Endodermal cell (in vitro differentiated cells): Measurements from ENCODE around the gene GINS1. TPM values are rescaled to one million over a fixed set of nuclear protein-coding genes. Genes with fewer than 3 reads are reported as not detected.

Experiments used
- DNase-seq: peaks from one replicate; pipeline ENCODE4 v3.0.0-alpha.2; 2017
- H3K27ac ChIP-seq: 2 replicates; pipeline ENCODE4 v1.5.1; 2013; ENCODE audit warnings: mild to moderate bottlenecking, low read depth, low read length, moderate library complexity
- H3K27me3 ChIP-seq: 2 replicates; pipeline ENCODE4 v1.6.1; 2013; ENCODE audit warnings: mild to moderate bottlenecking, low read length, moderate library complexity; ENCODE audit not compliant: insufficient read depth, control insufficient read depth, poor library complexity, severe bottlenecking
- H3K36me3 ChIP-seq: 2 replicates; pipeline ENCODE4 v1.7.0; 2013; ENCODE audit warnings: mild to moderate bottlenecking, low read length, moderate library complexity; ENCODE audit not compliant: control insufficient read depth, insufficient read depth
- H3K4me1 ChIP-seq: one replicate; pipeline ENCODE4 v1.7.0; 2013; ENCODE audit warnings: low read length; ENCODE audit not compliant: control insufficient read depth, insufficient read depth
- H3K4me3 ChIP-seq: 2 replicates; pipeline ENCODE4 v1.5.1; 2013; ENCODE audit warnings: mild to moderate bottlenecking, low read length, moderate library complexity
- H3K9ac ChIP-seq: 2 replicates; pipeline ENCODE4 v1.6.1; 2013; ENCODE audit warnings: mild to moderate bottlenecking, low read length, moderate library complexity; ENCODE audit not compliant: poor library complexity, severe bottlenecking; ENCODE audit errors: extremely low read depth
- H3K9me3 ChIP-seq: 2 replicates; pipeline ENCODE4 v1.6.1; 2013; ENCODE audit warnings: mild to moderate bottlenecking, low read length, moderate library complexity; ENCODE audit not compliant: control insufficient read depth
- H3K27ac Mint-ChIP-seq: 2 replicates; pipeline ENCODE4 v1.8.0; 2020; ENCODE audit warnings: mixed read lengths
- H3K27me3 Mint-ChIP-seq: 2 replicates; pipeline ENCODE4 v1.8.0; 2021; ENCODE audit warnings: mild to moderate bottlenecking, mixed read lengths; ENCODE audit not compliant: insufficient read depth
- H3K36me3 Mint-ChIP-seq: 2 replicates; pipeline ENCODE4 v1.8.0; 2020; ENCODE audit warnings: low read depth, mixed read lengths
- H3K4me1 Mint-ChIP-seq: 2 replicates; pipeline ENCODE4 v1.8.0; 2020; ENCODE audit warnings: mixed read lengths
- H3K4me3 Mint-ChIP-seq: 2 replicates; pipeline ENCODE4 v1.8.0; 2020; ENCODE audit warnings: mild to moderate bottlenecking, moderate library complexity, mixed read lengths
- H3K9me3 Mint-ChIP-seq: 2 replicates; pipeline ENCODE4 v1.8.0; 2020; ENCODE audit warnings: mild to moderate bottlenecking, mixed read lengths
- CTCF ChIP-seq: fragments of 200-600 bp; sonication (generic); conservative IDR thresholded peaks from 2 replicates; pipeline ENCODE4 v1.5.0; 2021; ENCODE audit warnings: antibody characterized with exemption, mild to moderate bottlenecking
- WGBS, 2 experiments: methylation state at CpG; one replicate each; pipeline versions ENCODE4 v1.1.5 to v1.1.7; 2013; ENCODE audit warnings: missing lambda C conversion rate in 2 of 2, mixed read lengths in 1 of 2; ENCODE audit not compliant: insufficient coverage in 1 of 2, insufficient read length in 1 of 2; 5-methylcytosine and 5-hydroxymethylcytosine counted together
- total RNA-seq, 2 donors: library from RNA; stranded (reverse); fragmentation: NEBNext Ultra II Directional in 1 of 2; extraction: Animal tissue kit (Norgen Biotek cat#: 25700) in 1 of 2; gene quantifications; 2 replicates in 1 of 2; 3 replicates in 1 of 2; pipeline ENCODE4 v1.2.1, GENCODE V29; 2021

Gene GINS1
- total RNA-seq, 2 donors from 2014 or later: 40.2 to 48.6 TPM

GRCh38 chr20:25465243-25466135 lies 58.0 kb downstream of the GINS1 start:
- no peaks in the 10 kb centered on the region for H3K9me3 Mint-ChIP-seq
- no peaks in the 10 kb centered on the region for H3K27me3 ChIP-seq
- 88% methylated on average over 12 to 15 of the region's 15 CpGs for WGBS, 2 experiments
- peaks cover 81% of the 10 kb centered on the region for H3K36me3 ChIP-seq
- H3K4me3 ChIP-seq: no peak overlapping the region
- H3K4me3 Mint-ChIP-seq: no peak overlapping the region
- no peak for TF ChIP-seq CTCF
- no peaks in the 10 kb centered on the region for H3K27me3 Mint-ChIP-seq
- no peak overlapping the region for H3K27ac ChIP-seq
- peaks cover 3% of the 10 kb centered on the region for H3K4me1 Mint-ChIP-seq
- DNase-seq: no peak
- H3K36me3 Mint-ChIP-seq: peaks cover 79% of the 10 kb centered on the region
- H3K4me1 ChIP-seq: no peaks in the 10 kb centered on the region
- H3K9me3 ChIP-seq: no peaks in the 10 kb centered on the region
- H3K9ac ChIP-seq: no peak overlapping the region
- no peak overlapping the region for H3K27ac Mint-ChIP-seq

GRCh38 chr20:25466846-25467245 lies 59.4 kb downstream of the GINS1 start:
- H3K36me3 ChIP-seq: peaks cover 83% of the 10 kb centered on the region
- H3K9ac ChIP-seq: no peak overlapping the region
- no peaks in the 10 kb centered on the region for H3K9me3 ChIP-seq
- Mint-ChIP-seq H3K9me3 (no peaks in the 10 kb centered on the region), H3K4me3 (no peak overlapping the region), H3K36me3 (peaks cover 78% of the 10 kb centered on the region), H3K4me1 (peaks cover 3% of the 10 kb centered on the region), H3K27ac (no peak overlapping the region), H3K27me3 (no peaks in the 10 kb centered on the region)
- no peak overlapping the region for H3K27ac ChIP-seq
- 96 to 100% methylated on average over 1 to 7 of the region's 7 CpGs for WGBS, 2 experiments
- no peak for DNase-seq
- no peak overlapping the region for H3K4me3 ChIP-seq
- no peak for TF ChIP-seq CTCF
- H3K4me1 ChIP-seq: no peaks in the 10 kb centered on the region
- H3K27me3 ChIP-seq: no peaks in the 10 kb centered on the region

- H3K4me1 Mint-ChIP-seq: peaks cover 3% of the 10 kb centered on the region
- WGBS, 2 experiments: 96 to 97% methylated on average over 6 to 8 of the region's 8 CpGs
- no peak for TF ChIP-seq CTCF
- no peaks in the 10 kb centered on the region for H3K4me1 ChIP-seq
- H3K4me3 ChIP-seq: no peak overlapping the region
- no peak overlapping the region for H3K9ac ChIP-seq
- no peaks in the 10 kb centered on the region for H3K27me3 ChIP-seq
- H3K9me3 ChIP-seq: no peaks in the 10 kb centered on the region
- H3K27me3 Mint-ChIP-seq: no peaks in the 10 kb centered on the region
- H3K36me3 Mint-ChIP-seq: peaks cover 77% of the 10 kb centered on the region
- DNase-seq: no peak
- H3K27ac Mint-ChIP-seq: peak overlapping the region; percentile 31
- no peak overlapping the region for H3K4me3 Mint-ChIP-seq
- peaks cover 82% of the 10 kb centered on the region for H3K36me3 ChIP-seq
- no peak overlapping the region for H3K27ac ChIP-seq
- no peaks in the 10 kb centered on the region for H3K9me3 Mint-ChIP-seq
Measured at GRCh38 chr20:25467441-25467840, 60.0 kb downstream of the GINS1 start.
